ENCODE results near the gene OSMR. TPM values are rescaled to one million over a fixed set of nuclear protein-coding genes. Genes with fewer than 3 reads are reported as not detected.
"Not testable (repeated sequence)": the region's sequence is repeated elsewhere in the genome, so short reads cannot be mapped to it uniquely, and the experiment has no call there.

OSMR gene
- polyA plus RNA-seq, 1 of the 3 experiments (the other 2 are of a cell fraction), result 56.0 TPM

GRCh38 chr5:38848637-38849036 is 2.8 kb downstream of the OSMR start (continued):
- TF ChIP-seq CTCF (IDR thresholded peaks at IDR 0.05) (no peak), RXRA (IDR thresholded peaks at IDR 0.05; ENCODE audit: borderline replicate concordance, low read depth) (no peak), GATA2 (CRISPR knock-in tag; IDR thresholded peaks at IDR 0.05) (no peak)

GRCh38 chr5:38851640-38852039 is 5.8 kb downstream of the OSMR start:
- DNase-seq; H4K20me1 ChIP-seq (ENCODE audit: insufficient read depth); H3K9ac ChIP-seq; H3K9me3 ChIP-seq; H3K4me3 ChIP-seq (ENCODE audit: low read depth in 2 of 2, low read length in 1 of 2); H3K27ac ChIP-seq (ENCODE audit: low read depth in 2 of 2, low read length in 1 of 2); POLR2A ChIA-PET; CTCF ChIA-PET; H2AFZ ChIP-seq (ENCODE audit: low read depth); H3K4me1 ChIP-seq (ENCODE audit: control insufficient read depth in 1 of 2, insufficient read depth in 2 of 2, low read depth in 1 of 2, low read length in 1 of 2); H3K4me2 ChIP-seq; H3K9me2 ChIP-seq; H3K27me3 ChIP-seq (ENCODE audit: insufficient read depth): not testable (repeated sequence)
- 62% methylated on average over 5 of the region's 5 CpGs for WGBS (ENCODE audit: low lambda C conversion rate)
- Histone ChIP-seq H3K36me3 (replicated peaks in 1 of 2; ENCODE audit: control insufficient read depth in 1 of 2, insufficient read depth in 2 of 2, low read length in 1 of 2) (peaks cover 6 to 24% of the 10 kb centered on the region in 2 experiments), H3K79me2 (ENCODE audit: insufficient read depth) (peaks cover 98% of the 10 kb centered on the region), H3F3A (replicated peaks; ENCODE audit: insufficient read depth) (peaks cover 13% of the 10 kb centered on the region)

GRCh38 chr5:38853753-38854470 is 8.1 kb downstream of the OSMR start:
- H3K4me3 ChIP-seq (ENCODE audit: low read depth in 2 of 2, low read length in 1 of 2), result no peak overlapping the region
- H3K4me2 ChIP-seq, result no peak overlapping the region
- ChIA-PET CTCF (no interaction called here), POLR2A (no interaction called here)
- peaks cover 98% of the 10 kb centered on the region for H3K79me2 ChIP-seq (ENCODE audit: insufficient read depth)
- H2AFZ ChIP-seq (ENCODE audit: low read depth), result no peak overlapping the region
- no peaks in the 10 kb centered on the region for H3K9me2 ChIP-seq
- H4K20me1 ChIP-seq (ENCODE audit: insufficient read depth), result no peaks in the 10 kb centered on the region
- no peak for DNase-seq
- H3K36me3 ChIP-seq (replicated peaks in 1 of 2; ENCODE audit: control insufficient read depth in 1 of 2, insufficient read depth in 2 of 2, low read length in 1 of 2), result peaks cover 6 to 28% of the 10 kb centered on the region in 2 experiments
- H3F3A ChIP-seq (replicated peaks; ENCODE audit: insufficient read depth), result peaks cover 13% of the 10 kb centered on the region
- peaks cover 0 to 3% of the 10 kb centered on the region in 2 experiments; a peak in 1 of 4 replicates for H3K4me1 ChIP-seq (ENCODE audit: control insufficient read depth in 1 of 2, insufficient read depth in 2 of 2, low read depth in 1 of 2, low read length in 1 of 2)
- H3K27ac ChIP-seq (ENCODE audit: low read depth in 2 of 2, low read length in 1 of 2), result peak overlapping the region in 1 of 2 experiments; percentile 63; a peak in 2 of 4 replicates
- H3K27me3 ChIP-seq (ENCODE audit: insufficient read depth), result no peaks in the 10 kb centered on the region
- 55% methylated on average over 6 of the region's 6 CpGs for WGBS (ENCODE audit: low lambda C conversion rate)
- peaks cover 7% of the 10 kb centered on the region; the same call in 1 of the 2 replicates for H3K9me3 ChIP-seq
- H3K9ac ChIP-seq, result no peak overlapping the region
- TF ChIP-seq CHD2 (IDR thresholded peaks at IDR 0.05; ENCODE audit: low read length, partially characterized antibody) (no peak), SMC3 (IDR thresholded peaks at IDR 0.05; ENCODE audit: low read depth, low read length) (no peak), RAD21 (IDR thresholded peaks at IDR 0.05; ENCODE audit: low read length) (no peak), GATA2 (CRISPR knock-in tag; IDR thresholded peaks at IDR 0.05) (no peak), MEF2A (IDR thresholded peaks at IDR 0.05; ENCODE audit: borderline replicate concordance, low read depth) (no peak), IRF3 (IDR thresholded peaks at IDR 0.05; ENCODE audit: low read depth, low read length) (no peak), REST (IDR thresholded peaks at IDR 0.05; ENCODE audit: low read depth, low read length) (no peak), TCF12 (IDR thresholded peaks at IDR 0.05) (no peak), ZBTB33 (IDR thresholded peaks at IDR 0.05; ENCODE audit: borderline replicate concordance, low read depth) (no peak), USF1 (IDR thresholded peaks at IDR 0.05; ENCODE audit: borderline replicate concordance, low read depth) (no peak), RCOR1 (IDR thresholded peaks at IDR 0.05; ENCODE audit: low read length) (no peak)

Measured in SK-N-SH (cell line).